HL-60 (cell line): ENCODE measurements around the gene PRAC2.

Experiments used
- DNase-seq, 2 experiments: peaks; one replicate each; pipeline ENCODE4 v3.0.0-alpha.2; 2010 to 2020; ENCODE audit warnings: low read depth in 1 of 2, low spot score in 1 of 2
- H3K27ac ChIP-seq: fragments of 250-450 bp; sonication (Bioruptor Pico); replicated peaks from 2 replicates; pipeline ENCODE4 v1.5.1; 2020; ENCODE audit warnings: mild to moderate bottlenecking, moderate library complexity
- H3K27me3 ChIP-seq: fragments of 250-450 bp; sonication (Bioruptor Pico); 2 replicates; pipeline ENCODE4 v1.5.1; 2021; ENCODE audit warnings: mild to moderate bottlenecking, moderate library complexity; ENCODE audit not compliant: insufficient read depth, poor library complexity, severe bottlenecking
- H3K4me3 ChIP-seq: replicated peaks from 2 replicates; pipeline ENCODE4 v1.5.1; 2011; ENCODE audit warnings: mild to moderate bottlenecking, control low read depth, low read length; ENCODE audit not compliant: insufficient read depth
- CTCF ChIP-seq: IDR thresholded peaks from one replicate; pipeline ENCODE4 v1.5.1; 2011; ENCODE audit warnings: low read length, control low read depth, inconsistent platforms; ENCODE audit not compliant: insufficient read depth
- GABPA ChIP-seq: IDR thresholded peaks from 2 replicates; pipeline ENCODE4 v1.6.1; 2012; ENCODE audit warnings: low read depth
- POLR2AphosphoS5 ChIP-seq: IDR thresholded peaks from 2 replicates; pipeline ENCODE4 v1.6.1; 2012; ENCODE audit warnings: low read depth
- REST ChIP-seq: IDR thresholded peaks from 2 replicates; pipeline ENCODE4 v1.6.1; 2012; ENCODE audit warnings: low read depth; ENCODE audit not compliant: insufficient replicate concordance
- SPI1 ChIP-seq: IDR thresholded peaks from 2 replicates; pipeline ENCODE4 v1.6.1; 2012; ENCODE audit warnings: low read depth, mild to moderate bottlenecking, borderline replicate concordance

PRAC2 gene

GRCh38 chr17:48724251-48725003, 1.4 kb downstream of the PRAC2 start:
- peak; percentile 26 to 76 for DNase-seq
- TF ChIP-seq POLR2AphosphoS5 (no peak), CTCF (peak; percentile 39), SPI1 (no peak), REST (no peak), GABPA (no peak)
- Histone ChIP-seq H3K4me3 (no peak overlapping the region), H3K27me3 (peaks cover 96% of the 10 kb centered on the region), H3K27ac (no peak overlapping the region)

- DNase-seq = no peak
- H3K27me3 ChIP-seq = peaks cover 96% of the 10 kb centered on the region
- H3K27ac ChIP-seq = no peak overlapping the region
- no peak overlapping the region for H3K4me3 ChIP-seq
- no peak for TF ChIP-seq CTCF
- TF ChIP-seq POLR2AphosphoS5 = no peak
- TF ChIP-seq SPI1 = no peak
- no peak for TF ChIP-seq GABPA
Measured at GRCh38 chr17:48725004-48725287, 2.0 kb downstream of the PRAC2 start.

GRCh38 chr17:48725288-48726064, 2.5 kb downstream of the PRAC2 start:
- no peak overlapping the region for H3K4me3 ChIP-seq
- H3K27ac ChIP-seq = no peak overlapping the region
- DNase-seq = no peak
- peaks cover 96% of the 10 kb centered on the region for H3K27me3 ChIP-seq
- TF ChIP-seq REST (no peak), GABPA (no peak), CTCF (no peak), SPI1 (no peak), POLR2AphosphoS5 (no peak)
